NB4 (cell line): ENCODE data around the gene MMAB.
"Not testable (repeated sequence)": the region's sequence is repeated elsewhere in the genome, so short reads cannot be mapped to it uniquely, and the experiment has no call there.

ENCODE experiments used
- DNase-seq: peaks from one replicate; pipeline ENCODE4 v3.0.0; 2010; ENCODE audit warnings: low read depth
- H3K4me3 ChIP-seq: one replicate; pipeline ENCODE4 v1.5.1; 2011; ENCODE audit warnings: mild to moderate bottlenecking, low read depth, low read length, moderate library complexity
- MYC ChIP-seq: IDR thresholded peaks from 2 replicates; pipeline ENCODE4 v1.6.1; 2011; ENCODE audit warnings: low read depth, low read length
- POLR2A ChIP-seq: IDR thresholded peaks from 2 replicates; pipeline ENCODE4 v1.6.1; 2011; ENCODE audit warnings: mild to moderate bottlenecking; ENCODE audit not compliant: insufficient read length; ENCODE audit errors: extremely low read depth
- TF ChIP-seq, protein P1 (sequence below): IDR thresholded peaks from one replicate; pipeline ENCODE4 v1.5.1; 2012; ENCODE audit warnings: low read depth, low read length
- TF ChIP-seq, protein P2 (sequence below): IDR thresholded peaks from 2 replicates; pipeline ENCODE4 v1.6.1; 2011; ENCODE audit warnings: low read depth, low read length

MMAB gene

DNA sequence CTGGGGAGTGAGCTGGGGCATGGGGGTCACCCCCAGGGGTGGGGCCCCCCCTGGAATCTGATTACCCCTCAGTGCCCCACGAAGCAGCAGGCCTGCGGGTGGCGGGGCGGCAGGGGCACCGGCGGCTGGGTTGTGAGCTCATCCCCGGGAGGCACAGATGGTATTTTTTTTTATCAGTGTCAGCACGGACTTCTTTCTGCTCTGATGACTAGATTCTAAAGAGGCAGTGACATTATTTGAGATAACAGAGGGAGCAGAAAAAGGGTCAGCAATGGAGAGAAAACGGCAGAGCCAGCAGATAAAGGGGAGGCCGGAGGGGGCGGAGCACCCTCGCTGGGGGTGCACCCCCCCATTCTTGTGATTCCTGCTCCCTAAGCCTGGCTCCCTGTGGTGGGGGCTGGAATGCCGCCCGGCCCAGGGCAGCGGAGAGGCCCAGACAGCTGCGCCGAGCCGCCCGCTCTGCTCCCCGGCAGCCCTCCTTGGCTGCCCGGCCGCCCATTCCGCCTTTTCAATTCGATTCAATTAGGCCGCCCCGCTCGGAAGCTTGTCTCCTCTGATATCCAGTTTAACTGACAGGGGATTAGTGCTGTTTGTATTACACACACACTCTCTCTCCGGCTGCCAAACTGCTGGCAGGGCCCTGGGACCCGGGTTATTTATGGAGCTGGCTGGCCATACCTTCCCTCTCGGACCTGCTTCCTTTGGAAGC is 33.2 kb upstream of the MMAB start:
- TF ChIP-seq POLR2A (no peak), MYC (no peak)
- TF ChIP-seq, protein P1, sequence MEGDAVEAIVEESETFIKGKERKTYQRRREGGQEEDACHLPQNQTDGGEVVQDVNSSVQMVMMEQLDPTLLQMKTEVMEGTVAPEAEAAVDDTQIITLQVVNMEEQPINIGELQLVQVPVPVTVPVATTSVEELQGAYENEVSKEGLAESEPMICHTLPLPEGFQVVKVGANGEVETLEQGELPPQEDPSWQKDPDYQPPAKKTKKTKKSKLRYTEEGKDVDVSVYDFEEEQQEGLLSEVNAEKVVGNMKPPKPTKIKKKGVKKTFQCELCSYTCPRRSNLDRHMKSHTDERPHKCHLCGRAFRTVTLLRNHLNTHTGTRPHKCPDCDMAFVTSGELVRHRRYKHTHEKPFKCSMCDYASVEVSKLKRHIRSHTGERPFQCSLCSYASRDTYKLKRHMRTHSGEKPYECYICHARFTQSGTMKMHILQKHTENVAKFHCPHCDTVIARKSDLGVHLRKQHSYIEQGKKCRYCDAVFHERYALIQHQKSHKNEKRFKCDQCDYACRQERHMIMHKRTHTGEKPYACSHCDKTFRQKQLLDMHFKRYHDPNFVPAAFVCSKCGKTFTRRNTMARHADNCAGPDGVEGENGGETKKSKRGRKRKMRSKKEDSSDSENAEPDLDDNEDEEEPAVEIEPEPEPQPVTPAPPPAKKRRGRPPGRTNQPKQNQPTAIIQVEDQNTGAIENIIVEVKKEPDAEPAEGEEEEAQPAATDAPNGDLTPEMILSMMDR: no peak
- TF ChIP-seq, protein P2, sequence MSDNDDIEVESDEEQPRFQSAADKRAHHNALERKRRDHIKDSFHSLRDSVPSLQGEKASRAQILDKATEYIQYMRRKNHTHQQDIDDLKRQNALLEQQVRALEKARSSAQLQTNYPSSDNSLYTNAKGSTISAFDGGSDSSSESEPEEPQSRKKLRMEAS: no peak
- H3K4me3 ChIP-seq: no peak overlapping the region
- no peak for DNase-seq

DNA sequence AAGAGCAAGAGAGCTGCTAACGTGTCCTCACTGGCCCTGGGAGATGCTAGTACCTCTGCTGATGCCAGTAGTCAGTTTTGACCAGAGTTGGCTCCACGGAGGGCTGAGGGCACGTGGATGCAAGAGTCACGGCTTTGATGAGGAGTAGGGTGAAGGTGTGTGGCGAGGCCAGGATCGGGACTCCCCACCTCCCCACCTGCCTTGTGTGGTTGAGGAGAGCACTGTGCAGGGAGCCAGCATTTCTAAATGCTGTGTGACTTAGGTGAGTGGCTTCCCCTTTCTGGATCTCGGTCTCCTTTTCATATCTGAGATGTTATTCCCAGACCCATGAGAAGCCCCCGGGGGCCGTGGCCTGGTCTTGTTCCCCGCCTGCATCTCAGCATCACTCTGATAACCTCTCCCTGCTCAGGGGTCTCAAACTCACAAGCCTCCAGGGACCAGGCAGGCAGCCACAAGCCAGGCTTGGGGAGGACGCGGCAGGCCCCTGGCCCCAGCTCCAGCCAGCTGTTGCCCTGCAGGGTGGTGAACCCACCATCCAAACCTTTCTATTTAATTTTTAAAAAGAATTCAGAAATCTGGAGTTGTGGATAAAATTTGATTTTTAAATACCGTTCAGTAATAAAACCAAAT is 32.4 kb upstream of the MMAB start:
- TF ChIP-seq, protein P2: no peak
- TF ChIP-seq MYC: no peak
- TF ChIP-seq, protein P1: no peak
- no peak for TF ChIP-seq POLR2A
- DNase-seq: no peak
- H3K4me3 ChIP-seq: no peak overlapping the region

DNA sequence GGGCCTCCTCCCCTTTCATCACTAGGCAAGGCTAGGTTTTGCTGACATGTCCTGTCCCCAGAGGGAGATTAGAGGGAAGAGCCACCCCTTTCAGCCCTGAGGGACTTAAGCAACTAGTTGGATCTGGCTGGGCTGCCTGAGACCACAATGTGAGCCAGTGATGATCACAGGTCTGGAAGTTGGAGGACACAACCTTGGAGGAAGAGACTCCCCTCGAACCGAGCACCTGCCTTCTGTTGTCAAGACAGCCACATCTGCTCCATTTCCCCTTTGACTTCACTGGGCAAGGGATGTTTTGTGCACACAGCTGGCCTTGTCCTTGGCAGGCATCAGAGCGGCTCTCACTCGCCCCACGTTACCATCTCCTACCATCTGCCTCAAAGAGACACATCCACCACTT is 31.7 kb upstream of the MMAB start:
- DNase-seq: peak; percentile 51
- no peak overlapping the region for H3K4me3 ChIP-seq
- TF ChIP-seq, protein P2: no peak
- TF ChIP-seq MYC (no peak), POLR2A (no peak)
- TF ChIP-seq, protein P1: no peak

DNA sequence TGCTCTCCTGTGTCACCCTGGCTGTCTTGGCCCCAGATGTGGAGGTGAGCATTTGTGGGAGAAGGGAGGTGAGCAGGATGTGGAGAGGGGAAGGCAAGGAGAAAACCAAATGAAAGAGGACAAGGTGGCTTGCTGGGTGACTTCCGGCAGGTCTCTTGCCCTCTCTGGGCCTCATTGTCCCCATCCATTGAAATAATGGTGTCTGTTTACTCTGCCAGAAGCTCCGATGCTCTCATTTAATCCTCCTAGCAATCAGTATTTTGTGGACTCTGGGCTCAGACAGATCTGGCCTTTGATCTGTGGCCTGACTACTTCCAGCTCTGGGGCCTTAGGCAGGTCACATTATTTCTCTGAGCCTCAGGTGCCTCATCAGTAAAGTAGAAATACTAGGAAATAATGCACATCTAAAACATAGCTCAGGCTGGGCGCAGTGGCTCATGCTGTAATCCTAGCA is 30.9 kb upstream of the MMAB start:
- H3K4me3 ChIP-seq: no peak overlapping the region
- TF ChIP-seq MYC: no peak

DNA sequence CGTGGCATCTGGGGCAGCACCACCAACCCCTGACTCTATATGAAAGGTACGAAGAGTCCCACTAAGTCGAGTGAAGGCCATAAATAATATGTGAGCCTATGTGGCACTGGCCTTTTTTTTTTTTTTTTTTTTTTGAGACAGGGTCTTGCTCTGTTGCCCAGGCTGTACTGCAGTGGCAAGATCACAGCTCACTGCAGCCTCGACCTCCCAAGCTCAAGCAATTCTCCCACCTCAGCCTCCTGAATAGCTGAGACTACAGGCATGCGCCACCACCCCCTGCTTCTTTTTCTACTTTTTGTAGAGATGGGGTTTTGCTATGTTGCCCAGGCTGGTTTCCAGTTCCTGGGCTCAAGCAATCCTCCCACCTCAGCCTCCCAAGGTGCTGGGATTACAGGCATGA is 28.8 kb upstream of the MMAB start:
- not testable (repeated sequence) for DNase-seq, H3K4me3 ChIP-seq

More for the DNA sequence above, 30.9 kb upstream of the MMAB start:
- DNase-seq: no peak

DNA sequence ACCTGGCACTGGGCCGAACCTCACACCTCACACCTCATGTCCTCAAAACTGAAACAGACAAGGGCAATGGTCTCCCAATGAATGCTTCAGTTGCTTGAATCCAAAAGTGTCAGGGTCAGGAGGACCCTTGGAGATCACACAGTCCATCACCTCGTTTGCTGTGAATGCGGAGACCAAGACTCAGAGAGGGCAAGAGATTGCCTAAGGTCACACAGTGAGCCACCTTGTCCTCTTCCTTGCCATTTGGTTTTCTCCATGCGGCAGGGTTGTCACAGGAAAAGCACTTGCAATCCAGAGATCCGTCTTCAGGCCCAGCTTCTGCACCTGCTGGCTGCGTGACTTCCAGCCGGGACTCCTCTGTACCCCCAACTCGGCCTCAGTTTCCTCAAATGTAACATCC is 28.3 kb upstream of the MMAB start:
- no peak overlapping the region for H3K4me3 ChIP-seq
- DNase-seq: no peak
- TF ChIP-seq, protein P2: no peak
- TF ChIP-seq MYC (no peak), POLR2A (no peak)
- TF ChIP-seq, protein P1: no peak

DNA sequence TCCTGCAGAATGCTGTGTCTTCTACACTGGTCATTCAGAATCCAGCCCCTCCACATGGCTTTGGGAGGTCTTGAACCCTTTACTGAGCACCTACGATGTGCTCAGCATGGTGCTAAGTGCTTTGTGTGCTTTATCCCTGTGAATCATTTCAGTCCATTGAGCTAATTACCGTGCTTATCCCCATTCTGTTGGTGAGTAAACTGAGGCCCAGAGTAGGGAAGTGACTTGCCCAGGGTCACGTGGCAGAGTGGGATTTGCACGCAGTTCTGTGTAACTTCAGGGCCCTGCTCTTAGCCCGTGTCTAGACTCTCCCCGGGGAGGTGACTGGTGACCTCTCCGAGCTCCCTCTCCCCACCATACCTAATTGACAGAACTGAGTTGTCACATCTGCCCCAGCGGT is 27.7 kb upstream of the MMAB start:
- TF ChIP-seq, protein P1: no peak
- TF ChIP-seq, protein P2: no peak
- TF ChIP-seq POLR2A (no peak), MYC (no peak)
- H3K4me3 ChIP-seq: no peak overlapping the region
- DNase-seq: no peak
